GM12878 (cell line): ENCODE measurements around the gene PRKCB. TPM values are rescaled to one million over a fixed set of nuclear protein-coding genes. Genes with fewer than 3 reads are reported as not detected.

Experiments used
- ATAC-seq: fragments of 200-7000 bp; cut with Tn5 transposase; 3 replicates; pipeline ENCODE4 v1.9.1; 2020; ENCODE audit warnings: mild to moderate bottlenecking, moderate library complexity
- BruUV-seq: library from RNA; stranded (reverse); fragments of 400-500 nt; replicated peaks from 2 replicates; lab custom pipeline; 2021; lab: Mats Ljungman, UMichigan
- CTCF ChIA-PET: fragments of 300-600 bp; sonication (Branson Sonifier 250); formaldehyde crosslinking; extraction: SDS; loops from one replicate; lab custom pipeline; 2021; ENCODE audit warnings: inconsistent platforms; lab: Yijun Ruan, JAX
- POLR2A ChIA-PET: fragments of 350-600 bp; formaldehyde crosslinking; extraction: SDS; loops from one replicate; lab custom pipeline; 2021; ENCODE audit warnings: inconsistent platforms; lab: Charles Lee
- RAD21 ChIA-PET: fragments of 300-600 bp; sonication (Branson Sonifier 250); formaldehyde crosslinking; loops from one replicate; lab custom pipeline; 2023; ENCODE audit warnings: antibody characterized with exemption; ENCODE audit not compliant: unreplicated experiment; lab: Charles Lee
- SMC1A ChIA-PET: fragments of 300-600 bp; sonication (Branson Sonifier 250); formaldehyde crosslinking; loops from one replicate; lab custom pipeline; 2023; ENCODE audit not compliant: unreplicated experiment, uncharacterized antibody; lab: Charles Lee
- DNase-seq: peaks from one replicate; pipeline ENCODE4 v3.0.0-alpha.2; 2011; ENCODE audit warnings: low read depth, low spot score
- FAIRE-seq: peaks from 3 replicates; lab custom pipeline; 2011; peaks lifted over from hg19 to GRCh38; lab: Jason Lieb, UNC
- H2AFZ ChIP-seq: 2 replicates; pipeline ENCODE4 v1.6.0; 2011; ENCODE audit warnings: low read depth, low read length, control low read depth; ENCODE audit not compliant: control insufficient read depth
- H3K27ac ChIP-seq: 2 replicates; pipeline ENCODE4 v1.5.1; 2011; ENCODE audit warnings: control low read depth; ENCODE audit not compliant: control insufficient read depth, insufficient read depth
- H3K27me3 ChIP-seq, 2 experiments: replicated peaks in 1 of 2; 2 replicates each; pipeline versions ENCODE4 v1.6.0 to v1.6.1; 2011; ENCODE audit warnings: low read length in 1 of 2; ENCODE audit not compliant: control insufficient read depth in 2 of 2, insufficient read depth in 2 of 2
- H3K36me3 ChIP-seq, 2 experiments: 2 replicates each; pipeline ENCODE4 v1.5.1; 2011; ENCODE audit warnings: low read length in 1 of 2; ENCODE audit not compliant: control insufficient read depth in 2 of 2, insufficient read depth in 2 of 2
- H3K4me1 ChIP-seq: 2 replicates; pipeline ENCODE4 v1.6.1; 2011; ENCODE audit warnings: mild to moderate bottlenecking, low read length, moderate library complexity, mixed read lengths; ENCODE audit not compliant: control insufficient read depth, insufficient read depth
- H3K4me2 ChIP-seq: 2 replicates; pipeline ENCODE4 v1.6.0; 2011; ENCODE audit warnings: control low read depth; ENCODE audit not compliant: control insufficient read depth, insufficient read depth
- H3K4me3 ChIP-seq: fragments of 200-600 bp; sonication (generic); 2 replicates; pipeline ENCODE4 v1.5.1; 2016
- H3K79me2 ChIP-seq: 2 replicates; pipeline ENCODE4 v1.6.0; 2011; ENCODE audit warnings: low read length; ENCODE audit not compliant: control insufficient read depth, insufficient read depth
- H3K9ac ChIP-seq: 2 replicates; pipeline ENCODE4 v1.8.0; 2011; ENCODE audit warnings: low read length, control low read depth, mixed read lengths; ENCODE audit not compliant: control insufficient read depth, insufficient read depth
- H3K9me3 ChIP-seq: replicated peaks from 3 replicates; pipeline ENCODE4 v1.5.1; 2011; ENCODE audit warnings: mild to moderate bottlenecking, low read length; ENCODE audit not compliant: control insufficient read depth, insufficient read depth
- H4K20me1 ChIP-seq: 2 replicates; pipeline ENCODE4 v1.6.0; 2011; ENCODE audit not compliant: control insufficient read depth, insufficient read depth
- BHLHE40 ChIP-seq, 2 experiments: fragments of 450-650 bp in 1 of 2; IDR thresholded peaks; 2 replicates each; pipeline ENCODE4 v1.6.1; 2011 to 2017; ENCODE audit warnings: low read depth in 2 of 2, borderline replicate concordance in 1 of 2, improper control_type of control experiment in 1 of 2, low read length in 1 of 2, mild to moderate bottlenecking in 1 of 2
- CREB1 ChIP-seq: IDR thresholded peaks from 2 replicates; pipeline ENCODE4 v1.6.1; 2012; ENCODE audit warnings: low read depth, mild to moderate bottlenecking, inconsistent platforms
- CREM ChIP-seq: IDR thresholded peaks from 2 replicates; pipeline ENCODE4 v1.6.1; 2014; ENCODE audit warnings: antibody characterized with exemption, low read depth
- EED ChIP-seq: sonication (generic); IDR thresholded peaks from 2 replicates; pipeline ENCODE4 v1.6.1; 2016; ENCODE audit warnings: antibody characterized with exemption, low read depth
- EP300 ChIP-seq, 2 experiments: fragments of 150-350 bp in 1 of 2; IDR thresholded peaks; 2 replicates each; pipeline ENCODE4 v1.6.1; 2011 to 2012; ENCODE audit warnings: low read depth in 2 of 2, low read length in 2 of 2, borderline replicate concordance in 1 of 2, improper control_type of control experiment in 1 of 2, inconsistent platforms in 1 of 2; ENCODE audit not compliant: control insufficient read depth in 1 of 2
- IKZF2 ChIP-seq, 2 experiments: fragments of 450-650 bp; IDR thresholded peaks; 2 replicates each; pipeline ENCODE4 v1.6.1; 2017; ENCODE audit warnings: mild to moderate bottlenecking in 2 of 2, moderate library complexity in 2 of 2
- MEF2A ChIP-seq: IDR thresholded peaks from 2 replicates; pipeline ENCODE4 v1.6.1; 2011; ENCODE audit warnings: low read depth, mild to moderate bottlenecking, low read length, moderate library complexity; ENCODE audit not compliant: insufficient read depth
- MXI1 ChIP-seq: fragments of 150-350 bp; IDR thresholded peaks from 2 replicates; pipeline ENCODE4 v1.6.1; 2011; ENCODE audit warnings: low read depth, mild to moderate bottlenecking, inconsistent platforms, low read length, improper control_type of control experiment
- PBX3 ChIP-seq: IDR thresholded peaks from 2 replicates; pipeline ENCODE4 v1.6.1; 2011; ENCODE audit warnings: mild to moderate bottlenecking, low read depth, low read length, moderate library complexity; ENCODE audit not compliant: insufficient replicate concordance
- PML ChIP-seq: IDR thresholded peaks from 2 replicates; pipeline ENCODE4 v1.6.1; 2012; ENCODE audit warnings: low read length, inconsistent platforms
- RAD51 ChIP-seq: fragments of 450-650 bp; IDR thresholded peaks from 2 replicates; pipeline ENCODE4 v1.6.1; 2016; ENCODE audit warnings: moderate library complexity, mild to moderate bottlenecking, inconsistent platforms
- SIN3A ChIP-seq: IDR thresholded peaks from 2 replicates; pipeline ENCODE4 v1.6.1; 2012; ENCODE audit warnings: low read depth, low read length, improper control_type of control experiment
- SREBF2 ChIP-seq: IDR thresholded peaks from 2 replicates; pipeline ENCODE4 v1.6.1; 2012; ENCODE audit warnings: mild to moderate bottlenecking, low read length
- ZBTB40 ChIP-seq: fragments of 450-650 bp; IDR thresholded peaks from 2 replicates; pipeline ENCODE4 v1.6.1; 2016; ENCODE audit warnings: mild to moderate bottlenecking, moderate library complexity, borderline replicate concordance
- WGBS: methylation state at CpG from one replicate; pipeline ENCODE4 v1.1.6; 2016; ENCODE audit warnings: low lambda C conversion rate; ENCODE audit not compliant: insufficient replicate concordance, insufficient coverage; ENCODE audit errors: missing lambda C conversion rate; 5-methylcytosine and 5-hydroxymethylcytosine counted together
- in situ Hi-C: fragments of 300-500 bp; cut with MboI; formaldehyde crosslinking; loops from 9 replicates; pipeline ENCODE4 v1.14.3; 2018; ENCODE audit warnings: mixed read lengths
- intact Hi-C: fragments of 100-400 bp; cut with micrococcal nuclease; formaldehyde crosslinking; loops from one replicate; pipeline ENCODE4 v1.14.2; 2022; ENCODE audit not compliant: unreplicated experiment
- polyA plus RNA-seq, 11 experiments: library from polyadenylated mRNA; depleted of rRNA in 4 of 11; unstranded in 6 of 11; stranded (reverse) in 5 of 11; fragments of >200 nt; fragmentation: Nextera tagmentation in 4 of 11; fragmentation: Illumina TruSeq in 1 of 11; extraction: Ambion mirVana in 4 of 11; extraction: Trizol in 1 of 11; gene quantifications; 1 replicate in 1 of 11; 2 replicates in 10 of 11; pipeline versions ENCODE4 v1.2.1 to v1.2.3, GENCODE V29; 2011 to 2016; ENCODE audit warnings: inconsistent platforms in 2 of 11, missing spikeins in 2 of 11, low read depth in 1 of 11
- total RNA-seq, 4 experiments: library from RNA; depleted of rRNA in 3 of 4; stranded (reverse); fragments of >200 nt in 3 of 4; fragmentation: Illumina TruSeq in 1 of 4; extraction: Trizol in 1 of 4; gene quantifications; 2 replicates each; pipeline versions ENCODE4 v1.2.1 to v1.2.3, GENCODE V29; 2013 to 2021

PRKCB gene
- total and polyA plus RNA-seq, 10 of the 15 experiments (the other 5 are each of a cell fraction or from before 2014, with no cell fraction given) = 21.4 to 158 (median 97.3) TPM

GRCh38 chr16:23837553-23838308 lies 1.9 kb downstream of the PRKCB start:
- FAIRE-seq (no peak), DNase-seq (no peak), ATAC-seq (no peak)
- Histone ChIP-seq H3K27me3 (no peaks in the 10 kb centered on the region), H3K79me2 (peaks cover 60% of the 10 kb centered on the region), H3K9ac (peak overlapping the region; percentile 90), H3K36me3 (peaks cover 0 to 5% of the 10 kb centered on the region in 2 experiments; a peak in 2 of 4 replicates), H3K9me3 (no peaks in the 10 kb centered on the region), H3K27ac (peak overlapping the region; percentile 83), H3K4me2 (peak overlapping the region; percentile 99), H3K4me3 (peak overlapping the region; percentile 97), H4K20me1 (no peaks in the 10 kb centered on the region), H2AFZ (no peak overlapping the region), H3K4me1 (peaks cover 18% of the 10 kb centered on the region)
- intact Hi-C loops = loop anchor here (1.0 to 5.0 kb wide), 3 partner anchors 177 to 199 kb away; no protein-coding TSS in a partner anchor
- in situ Hi-C loops = no loop called here
- WGBS = under 1% methylated on average over 16 of the region's 16 CpGs
- ChIA-PET RAD21 (interaction anchor here (0.7 to 7.5 kb wide), 12 partner anchors 9 to 178 kb away, joined by 3 to 177 read pairs (median 5); no protein-coding TSS in a partner anchor), CTCF (interaction anchor here (0.6 to 7.5 kb wide), 9 partner anchors 9 to 172 kb away, joined by 3 to 134 read pairs (median 9); no protein-coding TSS in a partner anchor), SMC1A (interaction anchor here (0.7 to 11.3 kb wide), 10 partner anchors 9 to 175 kb away, joined by 3 to 466 read pairs (median 6); no protein-coding TSS in a partner anchor), POLR2A (interaction anchor here (0.6 to 2.1 kb wide), 6 partner anchors 9 to 180 kb away, joined by 3 to 12 read pairs (median 5); no protein-coding TSS in a partner anchor)
- no TSS peak for BruUV-seq
- TF ChIP-seq ZBTB40 = no peak
- TF ChIP-seq SIN3A = 0 out of 2 replicates have a peak, but pooled peaks have one; percentile 15
- TF ChIP-seq MEF2A = no peak
- peak; percentile 65; the same call in 1 of the 2 replicates for TF ChIP-seq PML
- 0 out of 2 replicates have a peak, but pooled peaks have one; percentile 20 for TF ChIP-seq CREM
- TF ChIP-seq PBX3 = peak; percentile 50
- 0 out of 2 replicates have a peak, but pooled peaks have one; percentile 35 for TF ChIP-seq MXI1
- no peak for TF ChIP-seq SREBF2
- peak; percentile 43 to 54; a peak in 2 of 4 replicates for TF ChIP-seq IKZF2 (IDR thresholded peaks at IDR 0.05)
- TF ChIP-seq CREB1 = 0 out of 2 replicates have a peak, but pooled peaks have one; percentile 15
- TF ChIP-seq RAD51 = peak; percentile 86
- peak; percentile 33; the same call in 1 of the 2 replicates for TF ChIP-seq EED
- peak; percentile 58 to 85; a peak in 3 of 4 replicates for TF ChIP-seq BHLHE40 (IDR thresholded peaks at IDR 0.05; ENCODE audit: borderline replicate concordance in 1 of 2, low read depth in 2 of 2, low read length in 1 of 2)
- TF ChIP-seq EP300 (IDR thresholded peaks at IDR 0.05; ENCODE audit: borderline replicate concordance in 1 of 2, control insufficient read depth in 1 of 2, low read depth in 2 of 2, low read length in 2 of 2) = 0 out of 4 replicates have a peak, but pooled peaks of 1 of the 2 experiments have one; percentile 15
